ENCODE measurements around the gene REX1BD.

The REX1BD gene

GRCh38 chr19:18612051-18612771 is 23.6 kb downstream of the REX1BD start:
- H3K4me3 ChIP-seq (ENCODE audit: low read length): no peak overlapping the region
- DNase-seq (ENCODE audit: low read depth): no peak
- no peak for TF ChIP-seq CTCF (IDR thresholded peaks at IDR 0.05; ENCODE audit: insufficient read depth, low read depth, low read length, missing control alignments)

- H3K4me3 ChIP-seq (ENCODE audit: low read length): no peak within 1 kb of the TSS
- no peak for DNase-seq (ENCODE audit: low read depth)
- no peak for TF ChIP-seq CTCF (IDR thresholded peaks at IDR 0.05; ENCODE audit: insufficient read depth, low read depth, low read length, missing control alignments)
These were observed 24.4 kb downstream of the REX1BD start, which contains the start of gene TMEM59L for GRCh38 chr19:18612772-18613588. Gene TMEM59L, plus strand, starts transcription at chr19:18612870. Its CDS starts 89 bp downstream, at chr19:18612959.

GRCh38 chr19:18613589-18614234 is 25.1 kb downstream of the REX1BD start:
- no peak for DNase-seq (ENCODE audit: low read depth)
- no peak for TF ChIP-seq CTCF (IDR thresholded peaks at IDR 0.05; ENCODE audit: insufficient read depth, low read depth, low read length, missing control alignments)
- H3K4me3 ChIP-seq (ENCODE audit: low read length): no peak overlapping the region

GRCh38 chr19:18616023-18616422 is 27.4 kb downstream of the REX1BD start:
- DNase-seq (ENCODE audit: low read depth): no peak
- H3K4me3 ChIP-seq (ENCODE audit: low read length): no peak overlapping the region
- no peak for TF ChIP-seq CTCF (IDR thresholded peaks at IDR 0.05; ENCODE audit: insufficient read depth, low read depth, low read length, missing control alignments)

- DNase-seq (ENCODE audit: low read depth): no peak
- H3K4me3 ChIP-seq (ENCODE audit: low read length): no peak overlapping the region
- TF ChIP-seq CTCF (IDR thresholded peaks at IDR 0.05; ENCODE audit: insufficient read depth, low read depth, low read length, missing control alignments): no peak
These were observed 29.0 kb downstream of the REX1BD start for GRCh38 chr19:18617562-18617961.

GRCh38 chr19:18618236-18618635 is 29.6 kb downstream of the REX1BD start:
- TF ChIP-seq CTCF (IDR thresholded peaks at IDR 0.05; ENCODE audit: insufficient read depth, low read depth, low read length, missing control alignments): no peak
- no peak for DNase-seq (ENCODE audit: low read depth)
- H3K4me3 ChIP-seq (ENCODE audit: low read length): no peak overlapping the region

Data from epithelial cell of esophagus (primary cell).